Measurements from ENCODE around the gene AMER2.

AMER2 gene

DNA sequence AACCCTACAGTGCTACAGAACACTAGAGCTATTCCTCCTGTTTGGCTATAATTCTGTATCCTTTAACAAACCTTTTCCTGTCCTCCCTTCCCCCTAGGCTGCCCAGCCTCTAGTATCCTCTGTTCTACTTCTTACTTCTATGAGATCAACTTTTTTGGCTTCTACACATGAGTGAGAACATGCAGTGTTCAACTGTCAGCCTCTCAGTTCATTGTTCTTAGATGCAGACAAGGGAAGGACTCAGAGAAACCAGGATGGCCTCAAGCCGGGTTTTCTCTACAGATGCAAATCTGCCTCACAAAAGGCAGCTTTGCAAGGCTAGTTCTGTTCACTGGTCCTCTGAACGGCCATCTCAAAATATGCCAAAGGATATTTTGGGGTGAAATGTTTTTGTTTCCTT, 18.4 kb downstream of the AMER2 start:
- in situ Hi-C loops (cut with MboI; ENCODE audit: low sequenced_read_pairs): no loop called here

DNA sequence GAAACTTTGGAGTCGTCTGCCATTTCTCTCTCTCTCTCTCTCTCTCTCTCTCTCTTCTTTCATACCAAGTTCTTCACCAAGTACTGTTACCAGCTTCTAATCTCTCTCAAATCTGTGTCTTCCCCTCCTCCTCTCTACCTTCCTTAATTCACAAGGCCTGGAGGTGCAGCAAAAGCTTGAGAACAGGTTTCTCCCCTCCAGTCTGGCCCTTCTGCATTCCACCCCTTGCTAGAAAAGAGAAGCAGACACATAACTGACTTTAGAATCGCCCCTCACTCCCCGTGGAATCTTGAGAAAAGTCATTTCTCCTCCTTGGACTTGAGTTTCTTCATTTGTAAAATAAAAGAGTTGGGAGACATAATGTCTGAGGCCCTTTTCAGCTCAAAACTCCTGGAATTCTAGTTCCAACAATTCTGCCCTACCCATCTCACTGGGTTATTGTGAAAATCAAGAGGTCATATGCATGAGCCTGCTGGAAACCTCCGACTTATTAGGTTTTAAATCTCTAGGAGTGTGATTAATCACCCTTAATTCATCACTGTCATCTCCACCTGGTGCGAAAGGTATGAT, 20.4 kb downstream of the AMER2 start:
- in situ Hi-C loops (cut with MboI; ENCODE audit: low sequenced_read_pairs): no loop called here

DNA sequence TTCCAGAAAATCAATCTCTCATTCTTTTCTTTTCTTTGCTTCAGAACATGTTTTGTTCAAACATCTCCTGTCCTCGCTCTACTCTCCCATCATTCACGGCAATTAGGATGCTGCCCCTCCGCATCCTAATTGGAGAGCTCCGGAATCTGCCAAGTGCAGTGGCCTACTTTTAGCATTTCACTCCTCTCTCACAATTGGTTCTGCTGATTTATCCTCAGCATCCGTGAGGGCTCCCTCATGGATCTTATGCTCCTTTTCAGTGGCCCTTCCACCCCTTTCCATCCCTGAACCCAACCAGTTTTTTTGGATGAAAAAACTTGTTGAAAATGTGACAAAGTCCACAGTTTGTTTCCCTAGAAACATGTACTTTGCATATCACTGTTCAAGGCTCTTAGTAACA, 22.4 kb downstream of the AMER2 start:
- in situ Hi-C loops (cut with MboI; ENCODE audit: low sequenced_read_pairs): no loop called here

DNA sequence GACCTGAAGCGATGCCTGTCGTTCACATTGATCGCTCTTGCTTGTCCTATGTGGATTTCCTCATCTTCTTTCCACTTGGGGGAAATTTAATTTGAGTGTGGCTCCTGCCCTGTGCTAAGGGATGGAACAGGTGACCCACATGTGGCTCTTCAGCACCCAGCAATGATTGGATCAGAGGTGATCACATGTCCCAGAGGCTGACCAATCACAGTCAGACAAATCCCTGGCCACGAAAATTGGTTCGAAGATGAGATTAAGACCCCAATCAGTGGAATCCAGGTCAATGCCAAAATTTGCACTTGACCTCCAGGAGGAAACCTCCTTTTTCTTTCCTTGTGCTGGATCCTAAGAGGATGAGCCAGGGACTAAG, 23.7 kb downstream of the AMER2 start:
- in situ Hi-C loops (cut with MboI; ENCODE audit: low sequenced_read_pairs): no loop called here

DNA sequence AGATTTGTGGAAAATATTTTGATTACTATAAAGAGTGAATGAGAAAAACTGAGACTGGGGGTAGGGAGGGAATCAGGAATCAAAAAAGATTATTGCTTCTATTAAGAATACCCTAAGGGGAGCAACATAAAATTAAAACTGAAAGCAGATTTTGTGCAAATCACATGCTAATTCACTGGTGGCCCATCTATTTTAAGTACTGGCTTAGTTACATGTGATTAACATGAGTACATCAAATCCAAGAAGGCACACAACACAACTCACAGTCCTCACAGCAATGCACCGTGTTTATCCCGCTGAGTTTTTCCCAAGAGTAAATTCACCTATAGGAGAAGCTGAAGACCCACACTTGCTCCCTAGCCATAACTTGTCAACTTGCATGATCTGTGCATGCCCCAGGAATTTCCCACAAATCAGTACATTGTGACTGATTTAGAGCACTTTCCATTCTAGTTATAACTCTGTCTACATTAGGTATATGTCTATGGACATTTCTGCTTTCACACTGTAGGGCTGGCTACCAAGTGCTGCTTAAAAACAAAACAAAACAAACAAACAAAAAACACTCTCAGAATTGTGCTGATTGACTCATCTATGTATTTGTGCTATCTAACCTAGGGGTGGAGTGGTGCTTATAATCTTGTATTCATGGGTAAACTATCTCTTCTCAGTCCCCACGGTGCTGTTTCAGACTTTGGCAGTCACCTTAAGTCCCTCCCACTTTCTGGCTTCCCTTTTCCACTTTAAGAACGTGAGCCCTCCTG, 24.3 kb downstream of the AMER2 start:
- in situ Hi-C loops (cut with MboI; ENCODE audit: low sequenced_read_pairs): no loop called here

DNA sequence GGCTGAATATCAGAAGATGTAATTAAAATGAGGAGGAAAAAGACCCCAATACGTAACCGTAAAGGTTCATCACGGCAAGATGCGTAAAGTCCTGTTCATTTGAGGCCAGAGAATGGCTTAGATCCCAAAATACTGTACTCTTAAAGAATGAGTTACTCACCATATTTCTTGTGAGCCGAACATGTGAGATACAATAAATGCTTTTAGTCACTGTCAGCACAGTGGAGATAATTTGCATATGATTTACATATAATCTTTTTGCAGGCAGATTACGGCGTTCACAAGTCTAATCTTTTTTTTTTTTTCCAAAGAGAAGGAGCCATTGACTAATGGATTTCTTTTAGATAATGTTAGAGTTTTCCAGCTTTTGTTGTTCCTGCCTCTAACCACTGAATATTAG, 28.4 kb downstream of the AMER2 start:
- in situ Hi-C loops (cut with MboI; ENCODE audit: low sequenced_read_pairs): no loop called here

DNA sequence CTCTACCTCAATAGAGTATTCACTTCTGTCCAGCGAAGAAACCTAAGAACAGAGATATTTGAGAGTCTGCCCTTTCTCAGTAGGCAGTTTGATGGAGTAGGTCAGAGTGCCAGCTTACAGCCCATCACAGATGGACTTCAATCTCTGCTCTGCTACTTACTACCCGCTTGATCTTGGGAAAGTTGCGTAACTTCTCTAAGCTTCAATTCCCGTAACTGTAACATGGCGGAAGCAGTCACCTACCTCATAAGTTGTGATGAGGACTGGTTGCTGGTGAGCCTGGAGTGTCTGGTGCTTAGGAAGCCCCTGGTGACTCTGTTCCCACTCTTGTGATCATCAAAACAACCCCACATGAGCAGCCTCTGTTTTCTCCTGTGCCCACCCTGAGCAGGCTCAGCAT, 31.0 kb downstream of the AMER2 start:
- in situ Hi-C loops (cut with MboI; ENCODE audit: low sequenced_read_pairs): no loop called here

DNA sequence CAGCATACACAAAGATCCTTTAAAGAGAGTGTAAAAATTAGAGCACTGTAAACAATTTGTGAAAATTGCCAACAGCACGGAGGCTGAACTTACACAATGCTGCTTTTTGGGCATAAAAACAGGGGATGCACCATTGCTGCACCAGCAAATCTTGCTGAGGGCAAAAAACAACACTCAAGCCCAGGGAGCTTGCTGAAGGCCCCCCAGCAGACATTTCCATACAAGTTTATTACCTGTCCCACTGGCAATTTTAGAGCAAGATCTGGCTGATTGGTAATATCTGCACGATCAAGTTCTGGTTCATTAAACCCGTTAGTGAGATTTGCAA, 34.3 kb downstream of the AMER2 start:
- in situ Hi-C loops (cut with MboI; ENCODE audit: low sequenced_read_pairs): no loop called here

DNA sequence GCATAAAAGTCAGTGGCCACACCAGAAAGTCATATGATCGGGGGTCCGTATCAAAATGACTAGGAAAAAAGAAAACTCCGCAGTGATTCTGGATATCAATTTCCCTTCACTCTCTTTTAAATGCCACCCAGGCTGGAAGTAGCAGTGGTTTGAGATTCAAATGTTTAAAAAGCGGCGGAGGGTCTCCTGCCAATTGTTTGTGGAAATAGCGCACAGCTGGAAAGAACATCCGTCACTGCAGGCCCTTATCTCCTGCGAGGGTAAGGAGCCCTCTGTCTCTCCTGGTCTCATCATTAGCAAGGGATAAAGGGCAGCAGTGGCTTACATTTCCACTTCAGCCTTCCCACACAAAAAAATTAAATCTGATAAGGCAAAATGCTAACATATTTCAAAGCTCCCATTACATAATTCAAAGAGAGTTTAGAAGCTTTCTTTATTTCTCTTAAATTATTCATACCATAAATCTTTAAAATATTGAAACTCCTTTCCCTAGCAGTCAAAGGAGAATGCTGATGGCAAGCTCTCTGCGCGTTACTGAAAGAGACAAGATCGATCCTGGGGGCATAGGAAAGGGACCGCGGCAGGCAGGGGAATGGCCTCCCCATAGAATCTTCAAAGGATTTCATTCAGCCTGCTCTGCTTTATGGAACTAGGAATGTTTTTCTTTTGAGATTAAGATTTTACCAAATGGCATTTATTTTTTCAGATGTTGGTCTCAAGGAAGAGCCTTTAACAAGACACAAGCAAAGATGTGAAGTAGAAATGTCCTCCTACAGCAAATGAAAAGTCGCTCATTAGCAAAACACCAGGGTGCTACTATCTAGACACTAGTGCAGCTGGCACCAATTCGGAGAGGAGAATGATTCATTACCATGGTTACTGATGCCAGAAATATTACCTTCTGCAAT, 35.0 kb downstream of the AMER2 start:
- in situ Hi-C loops (cut with MboI; ENCODE audit: low sequenced_read_pairs): no loop called here

DNA sequence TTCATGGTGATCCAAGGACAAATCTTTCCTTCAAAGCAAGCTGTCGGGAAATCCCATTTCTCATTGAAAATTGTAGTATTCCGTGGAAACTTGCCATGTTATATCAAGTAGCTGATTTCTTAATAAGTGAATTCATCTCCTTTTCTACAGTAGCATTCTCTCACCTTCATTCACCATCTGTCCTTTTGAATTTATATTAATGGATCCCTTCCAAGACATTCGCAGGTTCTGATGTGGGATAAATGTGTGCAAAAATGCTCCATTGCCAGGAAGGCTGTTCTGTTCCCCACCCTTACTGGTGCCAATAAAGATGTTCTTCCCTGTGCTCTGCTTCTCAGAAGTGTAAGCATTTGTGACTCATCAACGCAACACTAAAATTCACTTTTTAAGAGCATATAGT, 36.2 kb downstream of the AMER2 start:
- in situ Hi-C loops (cut with MboI; ENCODE audit: low sequenced_read_pairs): no loop called here

DNA sequence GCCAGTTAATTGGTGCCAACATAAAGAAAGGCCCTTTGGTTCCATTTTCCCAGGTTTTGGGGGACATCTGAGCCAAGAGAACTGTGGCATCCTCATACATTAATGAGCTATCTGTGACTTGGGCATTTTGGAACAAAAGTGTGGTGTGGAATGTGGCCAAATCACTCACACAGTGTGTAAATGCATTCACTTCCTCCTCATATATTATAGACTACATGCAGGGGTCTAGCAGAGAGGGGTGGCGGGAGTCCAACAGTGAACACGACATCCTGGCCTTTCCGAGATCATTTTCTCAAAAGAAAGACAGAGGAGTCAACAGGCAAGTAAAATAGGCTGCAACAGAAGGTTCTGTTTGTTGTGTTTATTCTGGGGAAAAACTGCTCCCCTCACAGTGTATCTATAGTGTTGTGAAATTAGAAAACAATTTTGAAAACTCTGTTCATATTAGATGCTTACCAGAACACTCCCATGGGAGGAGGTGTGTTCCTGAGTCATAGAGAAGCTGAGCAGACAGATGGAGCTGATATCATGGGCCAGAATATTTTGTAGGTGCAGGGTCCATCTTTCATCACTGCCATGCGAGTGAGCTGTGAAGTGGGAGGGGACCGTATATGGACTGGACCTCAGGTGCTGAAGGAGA, 39.2 kb downstream of the AMER2 start:
- in situ Hi-C loops (cut with MboI; ENCODE audit: low sequenced_read_pairs): no loop called here

DNA sequence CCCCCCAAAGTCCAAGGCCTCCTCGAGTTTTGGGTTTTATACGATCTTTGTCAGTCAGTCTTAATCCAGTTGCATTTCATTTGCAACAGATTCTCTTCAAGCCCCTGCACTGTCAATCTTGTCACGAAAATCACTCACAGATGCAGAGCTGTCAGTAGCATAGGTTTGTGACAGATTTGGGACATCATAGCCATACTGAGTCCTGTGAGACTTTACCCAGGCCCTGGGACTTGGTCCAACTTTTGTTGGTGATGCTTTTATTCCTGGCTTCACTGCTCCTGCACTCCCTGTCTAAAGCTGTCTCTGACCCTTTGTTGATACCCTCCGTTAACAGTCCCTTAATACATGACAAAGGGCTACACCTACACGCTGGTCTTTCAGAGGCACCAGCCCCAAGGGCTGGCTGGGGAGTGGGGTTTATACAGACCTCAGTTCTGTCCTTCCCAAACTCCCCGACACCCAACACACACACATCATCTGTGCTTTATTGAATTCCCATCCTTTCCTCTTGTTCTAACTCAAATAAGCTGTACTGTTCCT, 40.1 kb downstream of the AMER2 start:
- in situ Hi-C loops (cut with MboI; ENCODE audit: low sequenced_read_pairs): no loop called here

DNA sequence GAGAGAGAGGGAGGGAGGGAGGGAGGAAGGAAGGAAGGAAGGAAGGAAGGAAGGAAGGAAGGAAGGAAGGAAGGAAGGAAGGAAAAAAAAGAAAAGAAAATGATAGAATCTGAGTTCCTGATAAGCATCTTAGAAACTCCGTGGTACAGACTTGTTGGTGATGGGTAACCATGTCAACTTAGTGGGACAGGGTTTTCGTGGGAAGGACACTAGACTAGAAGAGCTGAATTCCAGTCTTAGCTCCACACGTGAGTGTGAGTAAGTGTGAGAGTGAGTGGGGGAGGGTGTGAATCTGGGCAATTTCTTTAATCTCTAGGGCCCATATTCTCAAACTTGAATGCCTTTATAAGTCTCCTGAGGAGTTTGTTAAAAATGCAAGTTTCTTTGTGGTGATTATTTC, 41.1 kb downstream of the AMER2 start:
- in situ Hi-C loops (cut with MboI; ENCODE audit: low sequenced_read_pairs): no loop called here

DNA sequence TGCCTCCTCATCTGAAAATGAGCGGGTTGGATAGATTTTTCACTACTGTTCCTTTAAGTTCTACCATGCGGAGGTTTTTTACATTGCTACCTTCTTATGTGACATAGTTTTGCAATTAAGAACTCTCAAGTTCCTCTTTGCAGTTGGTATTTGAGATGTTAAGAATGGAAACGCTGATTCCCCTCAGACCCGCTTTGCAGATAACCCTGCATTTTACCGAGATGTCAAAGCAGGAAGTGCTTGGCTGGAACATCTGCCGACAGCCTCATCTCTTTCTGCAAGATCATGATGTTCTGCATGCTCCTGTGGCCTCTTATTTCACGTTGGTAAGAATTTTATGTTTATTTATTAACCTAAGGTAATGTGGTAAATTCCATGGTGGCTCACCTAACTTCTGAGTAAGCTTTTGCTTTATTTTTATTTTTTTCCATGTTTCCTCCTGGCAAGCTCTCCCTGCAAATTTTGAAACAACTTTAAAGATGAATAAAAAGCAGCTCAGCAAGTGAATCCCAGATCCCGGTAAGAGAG, 53.6 kb downstream of the AMER2 start:
- in situ Hi-C loops (cut with MboI; ENCODE audit: low sequenced_read_pairs): no loop called here

DNA sequence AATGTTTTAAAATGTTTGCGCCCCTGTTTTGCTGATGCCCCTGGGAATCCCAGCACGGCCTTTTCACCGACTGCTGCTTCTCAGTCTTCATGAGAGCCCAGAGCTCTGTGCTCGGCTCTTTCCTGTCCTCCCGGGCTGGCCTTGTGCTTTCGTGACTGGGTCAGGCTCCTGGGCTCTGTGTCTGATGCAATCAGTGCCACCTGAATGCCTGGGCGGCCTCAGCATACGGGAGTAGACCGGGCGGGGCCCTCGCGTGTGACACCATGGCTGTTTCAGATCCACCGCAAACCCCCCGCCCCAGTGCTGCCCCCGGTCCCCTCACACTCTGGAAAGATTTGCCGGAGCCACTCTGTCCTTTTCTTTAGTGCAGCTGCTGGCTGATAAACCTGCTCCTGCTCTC, 54.8 kb downstream of the AMER2 start:
- in situ Hi-C loops (cut with MboI; ENCODE audit: low sequenced_read_pairs): no loop called here

DNA sequence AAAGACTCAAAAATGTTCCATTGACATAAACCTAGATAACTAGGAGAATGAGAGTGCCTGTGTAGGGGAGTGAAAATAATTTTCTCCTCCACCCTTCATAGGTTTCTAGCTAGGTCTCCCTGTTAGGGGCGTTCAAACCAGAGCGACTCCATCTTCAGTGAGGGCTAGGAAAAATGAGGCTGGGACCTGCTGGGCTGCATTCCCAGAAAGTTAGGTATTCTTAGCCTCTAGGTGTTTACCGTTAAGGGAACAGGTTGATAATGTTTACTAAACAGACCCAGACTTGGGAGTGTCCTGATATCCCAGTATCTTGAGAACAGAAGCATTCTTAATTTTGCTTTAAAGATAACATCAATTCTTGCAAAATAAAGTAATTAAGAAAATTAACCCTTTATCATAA, 56.0 kb downstream of the AMER2 start:
- in situ Hi-C loops (cut with MboI; ENCODE audit: low sequenced_read_pairs): no loop called here

DNA sequence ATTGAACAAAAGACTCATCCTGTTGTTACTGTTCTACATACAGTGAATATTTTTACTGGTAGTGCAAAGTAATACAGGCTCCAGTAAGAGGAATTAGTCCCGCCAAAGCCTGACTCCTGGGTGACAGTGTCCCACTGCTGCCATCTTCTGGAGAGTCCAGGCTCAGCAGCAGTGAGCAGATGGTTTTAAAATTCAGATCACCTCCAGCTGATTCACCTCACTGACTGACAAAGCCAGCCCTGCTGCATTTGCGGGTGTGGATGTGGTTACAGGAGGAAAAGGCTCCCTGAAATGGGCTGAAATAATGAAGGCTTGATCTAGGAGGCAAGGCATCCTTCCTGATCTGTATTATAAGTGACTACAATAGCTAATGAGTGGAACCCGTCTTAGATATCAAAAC, 57.9 kb downstream of the AMER2 start:
- in situ Hi-C loops (cut with MboI; ENCODE audit: low sequenced_read_pairs): no loop called here

DNA sequence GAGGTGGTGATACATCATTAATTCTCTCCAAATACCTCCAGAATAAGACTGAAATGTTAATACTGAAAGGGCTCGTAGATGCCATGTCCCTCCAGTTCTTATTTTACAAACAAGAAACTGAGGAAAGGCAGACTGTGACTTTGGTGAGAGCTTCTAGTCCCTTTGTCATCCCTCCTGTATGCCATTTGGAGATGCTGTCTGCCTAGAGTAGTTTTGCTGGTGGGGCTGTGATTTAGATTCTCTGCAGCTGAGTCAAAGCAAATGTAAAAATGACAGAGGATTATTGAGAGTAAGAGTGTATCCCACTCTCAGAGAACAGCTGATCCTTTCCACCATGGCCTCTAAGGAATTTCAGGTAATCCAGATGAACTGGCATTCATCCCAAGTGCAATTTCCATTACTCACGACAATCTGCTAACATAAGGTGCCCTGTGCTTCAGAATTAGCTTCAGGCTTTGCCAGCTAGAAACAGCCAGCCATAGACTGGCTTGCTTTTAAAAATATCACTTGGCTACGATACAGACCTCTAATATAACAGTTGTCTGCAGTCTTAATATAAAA, 59.3 kb downstream of the AMER2 start:
- in situ Hi-C loops (cut with MboI; ENCODE audit: low sequenced_read_pairs): no loop called here
